Endothelial cell of umbilical vein (primary cell): ENCODE measurements around the gene ZBTB32. TPM values are rescaled to one million over a fixed set of nuclear protein-coding genes. Genes with fewer than 3 reads are reported as not detected.

Experiments used
- BruUV-seq: library from RNA; stranded (reverse); fragments of 400-500 nt; replicated peaks from 2 replicates; lab custom pipeline; 2021; lab: Mats Ljungman, UMichigan
- CTCF ChIA-PET: fragments of 300-600, 350-600 bp; sonication (Branson Sonifier 250); formaldehyde crosslinking; loops from one replicate; lab custom pipeline; 2021; ENCODE audit warnings: antibody characterized with exemption, inconsistent platforms; lab: Charles Lee
- POLR2A ChIA-PET: fragments of 300-600, 350-600 bp; sonication (Branson Sonifier 250); formaldehyde crosslinking; loops from one replicate; lab custom pipeline; 2021; ENCODE audit warnings: antibody characterized with exemption, inconsistent platforms; lab: Charles Lee
- DNase-seq: peaks from one replicate; pipeline ENCODE4 v3.0.0-alpha.2; 2011; ENCODE audit warnings: low read depth, low spot score
- FAIRE-seq: peaks from 2 replicates; lab custom pipeline; 2011; peaks lifted over from hg19 to GRCh38; lab: Jason Lieb, UNC
- H2AFZ ChIP-seq: 2 replicates; pipeline ENCODE4 v1.6.0; 2012; ENCODE audit warnings: low read depth, low read length, control low read depth, inconsistent platforms
- H3K27ac ChIP-seq: 2 replicates; pipeline ENCODE4 v1.5.1; 2011; ENCODE audit warnings: low read depth, mild to moderate bottlenecking, control low read depth, low read length, moderate library complexity; ENCODE audit not compliant: insufficient read depth
- H3K27me3 ChIP-seq, 2 experiments: 2 replicates each; pipeline versions ENCODE4 v1.6.0 to v1.6.1; 2011; ENCODE audit warnings: low read length in 2 of 2, mixed read lengths in 1 of 2; ENCODE audit not compliant: control insufficient read depth in 2 of 2, insufficient read depth in 2 of 2
- H3K36me3 ChIP-seq, 2 experiments: 2 replicates in 1 of 2; 3 replicates in 1 of 2; pipeline ENCODE4 v1.5.1; 2011; ENCODE audit warnings: low read length in 2 of 2, mild to moderate bottlenecking in 1 of 2, moderate library complexity in 1 of 2; ENCODE audit not compliant: control insufficient read depth in 2 of 2, insufficient read depth in 2 of 2; ENCODE audit errors: extremely low read depth in 1 of 2
- H3K4me1 ChIP-seq: 3 replicates; pipeline ENCODE4 v1.5.1; 2011; ENCODE audit warnings: mild to moderate bottlenecking, low read length; ENCODE audit not compliant: control insufficient read depth, insufficient read depth; ENCODE audit errors: extremely low read depth
- H3K4me2 ChIP-seq: 2 replicates; pipeline ENCODE4 v1.6.1; 2011; ENCODE audit warnings: low read length, control low read depth, mixed read lengths; ENCODE audit not compliant: insufficient read depth
- H3K4me3 ChIP-seq, 3 experiments: fragments of 200-600 bp in 1 of 3; sonication (generic), shearing (Covaris generic) in 1 of 3; replicated peaks in 1 of 3; 2 replicates each; pipeline ENCODE4 v1.5.1; 2011 to 2016; ENCODE audit warnings: control low read depth in 3 of 3, low read length in 3 of 3, mild to moderate bottlenecking in 2 of 3, inconsistent platforms in 1 of 3, low read depth in 1 of 3, moderate library complexity in 1 of 3; ENCODE audit not compliant: insufficient read depth in 1 of 3
- H3K79me2 ChIP-seq: 2 replicates; pipeline ENCODE4 v1.6.0; 2012; ENCODE audit warnings: low read length, inconsistent platforms; ENCODE audit not compliant: control insufficient read depth, insufficient read depth
- H3K9ac ChIP-seq: replicated peaks from 2 replicates; pipeline ENCODE3; 2011; ENCODE audit warnings: low read length, control low read depth; ENCODE audit not compliant: insufficient read depth; ENCODE audit errors: extremely low read depth
- H3K9me1 ChIP-seq: replicated peaks from 3 replicates; pipeline ENCODE4 v1.6.0; 2011; ENCODE audit warnings: mild to moderate bottlenecking, low read length; ENCODE audit not compliant: control insufficient read depth, insufficient read depth; ENCODE audit errors: extremely low read depth
- H3K9me3 ChIP-seq: replicated peaks from 2 replicates; pipeline ENCODE4 v1.5.1; 2012; ENCODE audit warnings: low read length, inconsistent platforms; ENCODE audit not compliant: control insufficient read depth, insufficient read depth
- H4K20me1 ChIP-seq: replicated peaks from 2 replicates; pipeline ENCODE3; 2011; ENCODE audit warnings: mild to moderate bottlenecking, low read length; ENCODE audit not compliant: control insufficient read depth, insufficient read depth; ENCODE audit errors: extremely low read depth
- EZH2 ChIP-seq: IDR thresholded peaks from 2 replicates; pipeline ENCODE4 v1.6.1; 2012; ENCODE audit warnings: borderline replicate concordance, low read depth, mild to moderate bottlenecking, moderate library complexity, low read length, inconsistent platforms; ENCODE audit not compliant: severe bottlenecking
- GATA2 ChIP-seq: IDR thresholded peaks from 2 replicates; pipeline ENCODE4 v1.7.0; 2011; ENCODE audit warnings: low read depth, mild to moderate bottlenecking, moderate library complexity, mixed read lengths, low read length; ENCODE audit not compliant: insufficient read length, insufficient read depth
- JUN ChIP-seq: IDR thresholded peaks from 2 replicates; pipeline ENCODE4 v1.6.1; 2011; ENCODE audit warnings: borderline replicate concordance, low read depth; ENCODE audit not compliant: insufficient read length, insufficient read depth
- POLR2A ChIP-seq: IDR thresholded peaks from 2 replicates; pipeline ENCODE4 v1.6.1; 2012; ENCODE audit warnings: low read depth, mild to moderate bottlenecking, control low read depth, low read length
- POLR2AphosphoS5 ChIP-seq: IDR thresholded peaks from 2 replicates; pipeline ENCODE4 v1.6.1; 2012; ENCODE audit warnings: low read depth, mild to moderate bottlenecking, control low read depth, low read length, moderate library complexity; ENCODE audit not compliant: insufficient read depth
- dilution Hi-C: fragments of 300-500 bp; cut with MboI; formaldehyde crosslinking; loops from one replicate; pipeline ENCODE4 v1.15.0; 2019; ENCODE audit warnings: low sequenced_read_pairs; ENCODE audit not compliant: extremely low pct_ligation_motif_present
- intact Hi-C: fragments of 100-400 bp; cut with micrococcal nuclease; formaldehyde crosslinking; loops from one replicate; pipeline ENCODE4 v1.10.0; 2022
- polyA plus RNA-seq, 4 experiments: library from polyadenylated mRNA; depleted of rRNA in 3 of 4; stranded (reverse) in 3 of 4; unstranded in 1 of 4; fragments of >200 nt; gene quantifications; 2 replicates each; pipeline versions ENCODE4 v1.2.1 to v1.2.3, GENCODE V29; 2011 to 2012; ENCODE audit warnings: missing spikeins in 1 of 4
- total RNA-seq: library from RNA; stranded (reverse); gene quantifications from 2 replicates; pipeline ENCODE4 v1.2.3, GENCODE V29; 2021
- TF ChIP-seq, protein P1 (sequence below), 2 donors: IDR thresholded peaks; 1 replicate in 1 of 2; 2 replicates in 1 of 2; pipeline ENCODE4 v1.5.1; 2011; ENCODE audit warnings: low read length in 2 of 2, mild to moderate bottlenecking in 2 of 2, moderate library complexity in 2 of 2, control low read depth in 1 of 2, inconsistent platforms in 1 of 2, low read depth in 1 of 2; ENCODE audit not compliant: insufficient read depth in 1 of 2; ENCODE audit errors: extremely low read depth in 1 of 2

Gene ZBTB32
- total and polyA plus RNA-seq, 2 donors (not counting 3 experiments of a cell fraction or from before 2014, with no cell fraction given), result not detected

DNA sequence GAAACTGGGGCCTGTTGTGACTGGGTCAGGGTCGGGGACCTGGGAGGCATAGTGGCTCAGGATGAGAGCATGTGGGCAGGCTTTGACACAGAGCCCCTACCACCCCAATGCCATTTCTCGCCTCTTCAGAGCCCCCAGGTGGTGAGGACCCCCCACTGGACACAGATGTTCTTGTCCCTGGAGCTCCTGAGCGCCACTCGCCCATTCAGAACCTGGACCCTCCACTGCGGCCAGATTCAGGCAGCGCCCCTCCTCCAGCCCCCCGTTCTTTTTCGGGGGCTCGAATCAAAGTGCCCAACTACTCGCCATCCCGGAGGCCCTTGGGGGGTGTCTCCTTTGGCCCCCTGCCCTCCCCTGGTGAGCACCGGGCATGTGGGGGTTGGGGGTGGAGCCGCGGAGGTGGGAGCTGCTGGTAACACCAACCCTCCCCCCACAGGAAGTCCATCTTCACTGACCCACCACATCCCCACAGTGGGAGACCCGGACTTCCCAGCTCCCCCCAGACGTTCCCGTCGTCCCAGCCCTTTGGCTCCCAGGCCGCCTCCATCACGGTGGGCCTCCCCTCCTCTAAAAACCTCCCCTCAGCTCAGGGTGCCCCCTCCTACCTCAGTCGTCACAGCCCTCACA, 27.5 kb downstream of the ZBTB32 start:
- Histone ChIP-seq H3K27ac (no peak overlapping the region), H3K4me2 (no peak overlapping the region), H3K4me1 (no peaks in the 10 kb centered on the region), H2AFZ (no peak overlapping the region), H3K27me3 (no peaks in the 10 kb centered on the region), H3K79me2 (no peaks in the 10 kb centered on the region), H3K36me3 (peaks cover 17 to 73% of the 10 kb centered on the region in 2 experiments), H3K9ac (no peak overlapping the region), H3K9me1 (no peaks in the 10 kb centered on the region), H4K20me1 (no peaks in the 10 kb centered on the region), H3K4me3 (no peak overlapping the region), H3K9me3 (no peaks in the 10 kb centered on the region)
- dilution Hi-C loops, result no loop called here
- ChIA-PET POLR2A (no interaction called here), CTCF (interaction anchor here (0.5 kb wide), 1 partner anchor 11 kb away, joined by 5 read pairs; no protein-coding TSS in a partner anchor)
- DNase-seq (no peak), FAIRE-seq (no peak)
- TF ChIP-seq, protein P1, sequence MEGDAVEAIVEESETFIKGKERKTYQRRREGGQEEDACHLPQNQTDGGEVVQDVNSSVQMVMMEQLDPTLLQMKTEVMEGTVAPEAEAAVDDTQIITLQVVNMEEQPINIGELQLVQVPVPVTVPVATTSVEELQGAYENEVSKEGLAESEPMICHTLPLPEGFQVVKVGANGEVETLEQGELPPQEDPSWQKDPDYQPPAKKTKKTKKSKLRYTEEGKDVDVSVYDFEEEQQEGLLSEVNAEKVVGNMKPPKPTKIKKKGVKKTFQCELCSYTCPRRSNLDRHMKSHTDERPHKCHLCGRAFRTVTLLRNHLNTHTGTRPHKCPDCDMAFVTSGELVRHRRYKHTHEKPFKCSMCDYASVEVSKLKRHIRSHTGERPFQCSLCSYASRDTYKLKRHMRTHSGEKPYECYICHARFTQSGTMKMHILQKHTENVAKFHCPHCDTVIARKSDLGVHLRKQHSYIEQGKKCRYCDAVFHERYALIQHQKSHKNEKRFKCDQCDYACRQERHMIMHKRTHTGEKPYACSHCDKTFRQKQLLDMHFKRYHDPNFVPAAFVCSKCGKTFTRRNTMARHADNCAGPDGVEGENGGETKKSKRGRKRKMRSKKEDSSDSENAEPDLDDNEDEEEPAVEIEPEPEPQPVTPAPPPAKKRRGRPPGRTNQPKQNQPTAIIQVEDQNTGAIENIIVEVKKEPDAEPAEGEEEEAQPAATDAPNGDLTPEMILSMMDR (IDR thresholded peaks at IDR 0.05; ENCODE audit: extremely low read depth in 1 of 2, insufficient read depth in 1 of 2, low read depth in 1 of 2, low read length in 2 of 2), result no peak
- TF ChIP-seq POLR2AphosphoS5 (no peak), JUN (no peak), EZH2 (no peak), GATA2 (no peak), POLR2A (no peak)
- BruUV-seq, result no TSS peak
- intact Hi-C loops, result no loop called here
